ENCODE measurements around the gene EFCAB8. TPM values are rescaled to one million over a fixed set of nuclear protein-coding genes. Genes with fewer than 3 reads are reported as not detected.
A peak's percentile ranks its signal among the peaks of the same experiment; 100 is the strongest.

The EFCAB8 gene
- total RNA-seq, 1 experiment from 2014 or later, result not detected

- Histone ChIP-seq H3F3A (ENCODE audit: insufficient read depth, low read depth) (no peaks in the 10 kb centered on the region; the same call in 1 of the 2 replicates), H3K4me1 (replicated peaks; ENCODE audit: insufficient read depth) (peaks cover 34% of the 10 kb centered on the region), H3K9me3 (ENCODE audit: insufficient read depth, low read depth) (no peaks in the 10 kb centered on the region), H3K4me3 (no peak overlapping the region), H3K9me2 (ENCODE audit: insufficient read depth) (no peaks in the 10 kb centered on the region), H2AFZ (no peak overlapping the region), H3K4me2 (peak overlapping the region; percentile 90; the same call in 1 of the 2 replicates), H3K79me2 (ENCODE audit: low read depth) (peaks cover 68% of the 10 kb centered on the region), H3K27ac (no peak overlapping the region), H4K20me1 (ENCODE audit: insufficient read depth) (peaks cover 56% of the 10 kb centered on the region), H3K27me3 (ENCODE audit: insufficient read depth, low read depth) (no peaks in the 10 kb centered on the region), H3K36me3 (ENCODE audit: low read depth) (peaks cover 7% of the 10 kb centered on the region)
- TF ChIP-seq EZH2 (IDR thresholded peaks at IDR 0.05; ENCODE audit: low read depth) (no peak), CTCF (conservative IDR thresholded peaks at IDR 0.05) (no peak)
- POLR2A ChIA-PET (ENCODE audit: unreplicated experiment), result no interaction called here
- CTCF ChIA-PET, result interaction anchor here (0.6 kb wide), 1 partner anchor 1189 kb away, joined by 4 read pairs; no protein-coding TSS in a partner anchor
- intact Hi-C loops (cut with micrococcal nuclease; ENCODE audit: unreplicated experiment), result no loop called here
- no peak for DNase-seq
- BruUV-seq (replicated peaks), result no TSS peak
These were observed 36.5 kb upstream of the EFCAB8 start for GRCh38 chr20:32822225-32822624.

GRCh38 chr20:32823078-32823477 is 35.6 kb upstream of the EFCAB8 start:
- Histone ChIP-seq H3K4me1 (replicated peaks; ENCODE audit: insufficient read depth) (peaks cover 34% of the 10 kb centered on the region), H3F3A (ENCODE audit: insufficient read depth, low read depth) (no peaks in the 10 kb centered on the region; the same call in 1 of the 2 replicates), H3K4me3 (no peak overlapping the region), H3K4me2 (peak overlapping the region; percentile 21; the same call in 1 of the 2 replicates), H2AFZ (no peak overlapping the region), H3K9me3 (ENCODE audit: insufficient read depth, low read depth) (no peaks in the 10 kb centered on the region), H4K20me1 (ENCODE audit: insufficient read depth) (peaks cover 63% of the 10 kb centered on the region), H3K27ac (peak overlapping the region; percentile 60), H3K79me2 (ENCODE audit: low read depth) (peaks cover 77% of the 10 kb centered on the region), H3K9me2 (ENCODE audit: insufficient read depth) (no peaks in the 10 kb centered on the region), H3K36me3 (ENCODE audit: low read depth) (peaks cover 13% of the 10 kb centered on the region), H3K27me3 (ENCODE audit: insufficient read depth, low read depth) (no peaks in the 10 kb centered on the region)
- intact Hi-C loops (cut with micrococcal nuclease; ENCODE audit: unreplicated experiment), result no loop called here
- TF ChIP-seq EZH2 (IDR thresholded peaks at IDR 0.05; ENCODE audit: low read depth) (no peak), CTCF (conservative IDR thresholded peaks at IDR 0.05) (no peak)
- BruUV-seq (replicated peaks), result no TSS peak
- ChIA-PET CTCF (no interaction called here), POLR2A (ENCODE audit: unreplicated experiment) (no interaction called here)
- peak in 1 of 2 experiments; percentile 56 for DNase-seq

DNA sequence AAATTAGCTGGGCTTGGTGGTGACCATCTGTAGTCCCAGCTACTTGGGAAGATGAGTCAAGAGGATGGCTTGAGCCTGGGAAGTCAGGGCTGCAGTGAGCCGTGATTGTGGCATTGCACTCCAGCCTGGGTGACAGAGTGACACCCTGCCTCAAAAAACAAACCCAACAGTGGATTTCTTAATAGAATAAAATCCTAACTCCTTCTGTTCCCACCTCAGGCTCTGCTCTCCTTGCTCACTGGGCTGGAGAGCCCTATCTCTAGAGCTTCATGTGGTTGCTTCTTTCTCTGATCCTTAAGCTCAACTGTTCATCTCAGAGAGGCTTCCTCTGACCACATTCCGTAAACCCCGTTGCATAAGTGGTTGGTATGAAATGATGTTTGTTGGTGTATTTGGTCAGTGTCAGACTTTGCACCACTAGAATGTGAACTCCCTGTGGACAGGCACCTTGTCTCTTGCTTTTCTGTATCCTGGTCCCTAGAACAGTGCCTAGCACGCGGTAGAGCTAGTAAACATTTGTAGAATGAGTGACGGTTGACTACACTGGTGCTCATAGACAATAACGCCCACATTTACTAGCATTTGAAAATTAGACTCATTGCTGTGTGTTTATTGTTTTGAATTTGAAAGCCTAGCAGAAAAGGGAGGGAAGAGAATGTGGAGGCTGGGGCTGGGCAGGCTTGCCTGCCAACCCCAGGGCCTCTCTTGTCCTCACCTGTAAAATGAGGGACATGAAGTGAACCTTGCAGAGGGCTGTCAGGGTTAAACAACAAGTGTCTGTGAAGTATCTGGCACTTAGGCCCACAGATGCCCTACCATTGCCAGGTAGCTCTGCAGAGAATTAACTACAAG is 34.8 kb upstream of the EFCAB8 start:
- peaks cover 72% of the 10 kb centered on the region for H4K20me1 ChIP-seq (ENCODE audit: insufficient read depth)
- DNase-seq, result no peak
- POLR2A ChIA-PET (ENCODE audit: unreplicated experiment), result no interaction called here
- TF ChIP-seq EZH2 (IDR thresholded peaks at IDR 0.05; ENCODE audit: low read depth) (no peak), CTCF (conservative IDR thresholded peaks at IDR 0.05) (no peak)
- CTCF ChIA-PET, result no interaction called here
- no peaks in the 10 kb centered on the region; the same call in 1 of the 2 replicates for H3F3A ChIP-seq (ENCODE audit: insufficient read depth, low read depth)
- no TSS peak for BruUV-seq (replicated peaks)
- peaks cover 34% of the 10 kb centered on the region for H3K4me1 ChIP-seq (replicated peaks; ENCODE audit: insufficient read depth)
- no peak overlapping the region for H3K4me3 ChIP-seq
- H3K9me2 ChIP-seq (ENCODE audit: insufficient read depth), result no peaks in the 10 kb centered on the region
- H3K36me3 ChIP-seq (ENCODE audit: low read depth), result peaks cover 17% of the 10 kb centered on the region
- H3K9me3 ChIP-seq (ENCODE audit: insufficient read depth, low read depth), result no peaks in the 10 kb centered on the region
- intact Hi-C loops (cut with micrococcal nuclease; ENCODE audit: unreplicated experiment), result no loop called here
- H2AFZ ChIP-seq, result no peak overlapping the region
- peak overlapping the region; percentile 60 for H3K27ac ChIP-seq
- H3K27me3 ChIP-seq (ENCODE audit: insufficient read depth, low read depth), result no peaks in the 10 kb centered on the region
- no peak overlapping the region; the same call in 1 of the 2 replicates for H3K4me2 ChIP-seq
- peaks cover 86% of the 10 kb centered on the region for H3K79me2 ChIP-seq (ENCODE audit: low read depth)
